GM12892 (cell line): ENCODE measurements around the gene HADH.
"Not testable (repeated sequence)": the region's sequence is repeated elsewhere in the genome, so short reads cannot be mapped to it uniquely, and the experiment has no call there.

Source experiments
- DNase-seq: peaks from one replicate; pipeline ENCODE4 v3.0.0; 2011; ENCODE audit not compliant: insufficient read length
- FAIRE-seq: peaks from 2 replicates; lab custom pipeline; 2011; peaks lifted over from hg19 to GRCh38; lab: Jason Lieb, UNC
- POLR2A ChIP-seq: IDR thresholded peaks from 2 replicates; pipeline ENCODE4 v1.6.1; 2011; ENCODE audit warnings: low read depth, low read length, control low read depth
- POLR2AphosphoS5 ChIP-seq: IDR thresholded peaks from 2 replicates; pipeline ENCODE4 v1.6.1; 2011; ENCODE audit warnings: low read depth, low read length, control low read depth
- TAF1 ChIP-seq: IDR thresholded peaks from 2 replicates; pipeline ENCODE4 v1.6.1; 2011; ENCODE audit warnings: low read depth, mild to moderate bottlenecking, control low read depth, low read length, borderline replicate concordance

Gene HADH

GRCh38 chr4:108035691-108036090, 46.0 kb downstream of the HADH start:
- no peak for DNase-seq
- FAIRE-seq: no peak
- TF ChIP-seq POLR2AphosphoS5: no peak
- no peak for TF ChIP-seq TAF1
- TF ChIP-seq POLR2A: no peak

GRCh38 chr4:108036213-108036612, 46.5 kb downstream of the HADH start:
- TF ChIP-seq POLR2A (no peak), TAF1 (no peak), POLR2AphosphoS5 (no peak)
- DNase-seq: peak; percentile 25
- peak; percentile 9 for FAIRE-seq

- no peak for DNase-seq
- no peak for TF ChIP-seq POLR2A
- no peak for TF ChIP-seq TAF1
- no peak for TF ChIP-seq POLR2AphosphoS5
- no peak for FAIRE-seq
Measured at GRCh38 chr4:108037884-108038283, 48.2 kb downstream of the HADH start.

GRCh38 chr4:108042927-108043326, 53.2 kb downstream of the HADH start:
- TF ChIP-seq POLR2A (no peak), TAF1 (no peak), POLR2AphosphoS5 (no peak)
- DNase-seq (no peak), FAIRE-seq (no peak)

- no peak for TF ChIP-seq POLR2A
- TF ChIP-seq POLR2AphosphoS5: no peak
- no peak for TF ChIP-seq TAF1
- FAIRE-seq (no peak), DNase-seq (no peak)
Measured at GRCh38 chr4:108043526-108043925, 53.8 kb downstream of the HADH start.

GRCh38 chr4:108044951-108045686, 55.4 kb downstream of the HADH start:
- DNase-seq: no peak
- TF ChIP-seq POLR2AphosphoS5 (no peak), POLR2A (no peak), TAF1 (no peak)
- no peak for FAIRE-seq

GRCh38 chr4:108045687-108046024, 56.0 kb downstream of the HADH start:
- no peak for DNase-seq
- TF ChIP-seq TAF1: no peak
- no peak for TF ChIP-seq POLR2AphosphoS5
- no peak for TF ChIP-seq POLR2A
- no peak for FAIRE-seq

- no peak for FAIRE-seq
Measured at GRCh38 chr4:108047199-108047598, 57.5 kb downstream of the HADH start.

GRCh38 chr4:108048157-108048556, 58.5 kb downstream of the HADH start:
- no peak for DNase-seq
- FAIRE-seq: no peak
- no peak for TF ChIP-seq TAF1
- TF ChIP-seq POLR2AphosphoS5: no peak
- no peak for TF ChIP-seq POLR2A

More at GRCh38 chr4:108047199-108047598, 57.5 kb downstream of the HADH start:
- DNase-seq: no peak
- TF ChIP-seq POLR2AphosphoS5: no peak
- no peak for TF ChIP-seq TAF1
- TF ChIP-seq POLR2A: no peak

- no peak for TF ChIP-seq POLR2AphosphoS5
- TF ChIP-seq POLR2A: no peak
- TF ChIP-seq TAF1: no peak
- DNase-seq: no peak
- FAIRE-seq: no peak
Measured at GRCh38 chr4:108048997-108049396, 59.3 kb downstream of the HADH start.

- TF ChIP-seq POLR2AphosphoS5: no peak
- TF ChIP-seq TAF1: no peak
- TF ChIP-seq POLR2A: no peak
- FAIRE-seq: no peak
- DNase-seq: no peak
Measured at GRCh38 chr4:108049406-108049805, 59.7 kb downstream of the HADH start.

GRCh38 chr4:108050166-108051111, 60.8 kb downstream of the HADH start:
- peak; percentile 51 for FAIRE-seq
- DNase-seq: not testable (repeated sequence)
